Adrenal gland (tissue), 12 donors: ENCODE measurements around the gene CDK8. TPM values are rescaled to one million over a fixed set of nuclear protein-coding genes. Genes with fewer than 3 reads are reported as not detected.
A peak's percentile ranks its signal among the peaks of the same experiment; 100 is the strongest.

ENCODE experiments used
- DNase-seq, 7 donors: peaks; one replicate each; pipeline ENCODE4 v3.0.0-alpha.2; 2019 to 2020
- H3K27ac ChIP-seq, 5 donors: fragments of 200-600 bp; sonication (generic) in 4 of 5; 1 replicate in 3 of 5; 2 replicates in 2 of 5; pipeline versions ENCODE4 v1.5.1 to v1.8.0; 2016 to 2020; ENCODE audit warnings: mild to moderate bottlenecking in 1 of 5
- H3K27me3 ChIP-seq: fragments of 200-600 bp; 2 replicates; pipeline ENCODE4 v1.8.0; 2021
- H3K36me3 ChIP-seq, 2 donors: fragments of 200-600 bp; replicated peaks in 1 of 2; 1 replicate in 1 of 2; 2 replicates in 1 of 2; pipeline versions ENCODE4 v1.5.1 to v1.8.0; 2018 to 2022
- H3K4me1 ChIP-seq, 2 donors: fragments of 200-600 bp; replicated peaks in 1 of 2; 1 replicate in 1 of 2; 2 replicates in 1 of 2; pipeline versions ENCODE4 v1.5.1 to v1.8.0; 2018 to 2021
- H3K4me3 ChIP-seq, 4 donors: fragments of 200-600 bp; sonication (generic) in 3 of 4; one replicate each; pipeline ENCODE4 v1.5.1; 2016 to 2018
- H3K9me3 ChIP-seq, 3 donors: fragments of 200-600 bp; sonication (generic) in 1 of 3; replicated peaks in 1 of 3; 1 replicate in 2 of 3; 2 replicates in 1 of 3; pipeline versions ENCODE4 v1.5.1 to v1.8.0; 2016 to 2021
- CTCF ChIP-seq, 6 experiments: fragments of 450-650 bp in 4 of 6; fragments of 200-600 bp in 2 of 6; sonication (generic) in 1 of 6; IDR thresholded peaks; 1 replicate in 5 of 6; 2 replicates in 1 of 6; pipeline versions ENCODE4 v1.5.1 to v1.8.0; 2016 to 2021; ENCODE audit warnings: antibody characterized with exemption in 6 of 6, mild to moderate bottlenecking in 2 of 6, moderate library complexity in 1 of 6
- POLR2A ChIP-seq, 2 donors: fragments of 450-650 bp; IDR thresholded peaks; one replicate each; pipeline ENCODE4 v1.6.1; 2017; ENCODE audit warnings: antibody characterized with exemption in 2 of 2, mild to moderate bottlenecking in 2 of 2, moderate library complexity in 1 of 2
- WGBS, 4 donors: extraction: QIAGEN DNeasy Blood & Tissue Kit in 2 of 4; methylation state at CpG; one replicate each; pipeline versions ENCODE4 v1.1.5 to v1.1.7; 2013 to 2017; 5-methylcytosine and 5-hydroxymethylcytosine counted together
- intact Hi-C, 2 donors: fragments of 100-400 bp; cut with DNase I; formaldehyde crosslinking; loops; one replicate each; pipeline versions ENCODE4 v1.14.1 to v1.15.0; 2022 to 2023
- polyA plus RNA-seq, 3 donors: library from polyadenylated mRNA; stranded (reverse); fragments of 200-250 nt in 2 of 3; fragments of 350-450 nt in 1 of 3; fragmentation: Illumina TruSeq in 1 of 3; extraction: RNeasy Lipid Tissue Mini Kit (QIAGEN cat#74804) in 1 of 3; gene quantifications; one replicate each; pipeline ENCODE4 v1.2.3, GENCODE V29; 2013 to 2014
- total RNA-seq, 9 donors: library from RNA; depleted of rRNA in 4 of 9; stranded (reverse); fragments of >200 nt in 4 of 9; fragments of 120-200 nt in 1 of 9; fragmentation: NEBNext Ultra II Directional in 1 of 9; extraction: Animal tissue kit (Norgen Biotek cat#: 25700) in 1 of 9; gene quantifications; one replicate each; pipeline versions ENCODE4 v1.1.0 to v1.2.4, GENCODE V29; 2013 to 2023
- donor health status: healthy with polysubstance abuse.
- donor health status: Bipolar disorder and iron deficiency.
- donor health status: DM: yes; HTN: yes; CAD: no.
- donor health status: DM: no; HTN: no; CAD: no.
- donor health status: DM: no; HTN: no; CAD: no.
- donor health status: DM: yes; HTN: yes; CAD: no.

Gene CDK8
- total and polyA plus RNA-seq, 12 donors = 7.7 to 65.4 (median 11.3) TPM

GRCh38 chr13:26300140-26300539 lies 46.2 kb downstream of the CDK8 start:
- Histone ChIP-seq H3K36me3 (no peaks in the 10 kb centered on the region), H3K4me1 (peaks cover 0 to 11% of the 10 kb centered on the region in 2 donors)
- 74 to 81% (median 76%) methylated on average over 6 of the region's 6 CpGs for WGBS, 4 donors

GRCh38 chr13:26305676-26306075 lies 51.7 kb downstream of the CDK8 start:
- H3K4me3 ChIP-seq = no peak overlapping the region
- TF ChIP-seq CTCF (IDR thresholded peaks at IDR 0.05) = no peak
- no peak for TF ChIP-seq POLR2A (IDR thresholded peaks at IDR 0.05)
- H3K36me3 ChIP-seq = no peaks in the 10 kb centered on the region
- peaks cover 0 to 26% of the 10 kb centered on the region in 2 donors for H3K4me1 ChIP-seq
- WGBS, 4 donors = 81 to 91% (median 87%) methylated on average over 1 of the region's 1 CpG
- intact Hi-C loops = no loop called here
- no peak overlapping the region for H3K27ac ChIP-seq
- no peak for DNase-seq
- H3K27me3 ChIP-seq = no peaks in the 10 kb centered on the region
- no peaks in the 10 kb centered on the region for H3K9me3 ChIP-seq

More at GRCh38 chr13:26300140-26300539, 46.2 kb downstream of the CDK8 start:
- TF ChIP-seq POLR2A (IDR thresholded peaks at IDR 0.05) = no peak
- TF ChIP-seq CTCF (IDR thresholded peaks at IDR 0.05) = no peak
- no peaks in the 10 kb centered on the region for H3K9me3 ChIP-seq
- H3K4me3 ChIP-seq = no peak overlapping the region
- peak in 3 of 7 donors; percentile 16 to 25 (median 20) for DNase-seq
- no peak overlapping the region for H3K27ac ChIP-seq
- no peaks in the 10 kb centered on the region for H3K27me3 ChIP-seq
- intact Hi-C loops = no loop called here

GRCh38 chr13:26307701-26308100 lies 53.8 kb downstream of the CDK8 start:
- no peak for DNase-seq
- WGBS, 4 donors = 92 to 99% (median 96%) methylated on average over 1 of the region's 1 CpG
- intact Hi-C loops = no loop called here
- peaks cover 0 to 26% of the 10 kb centered on the region in 2 donors for H3K4me1 ChIP-seq
- H3K36me3 ChIP-seq = no peaks in the 10 kb centered on the region
- H3K4me3 ChIP-seq = no peak overlapping the region
- H3K9me3 ChIP-seq = no peaks in the 10 kb centered on the region
- no peak for TF ChIP-seq CTCF (IDR thresholded peaks at IDR 0.05)
- no peak for TF ChIP-seq POLR2A (IDR thresholded peaks at IDR 0.05)
- no peaks in the 10 kb centered on the region for H3K27me3 ChIP-seq
- no peak overlapping the region for H3K27ac ChIP-seq

- intact Hi-C loops = no loop called here
- Histone ChIP-seq H3K4me1 (peaks cover 0 to 26% of the 10 kb centered on the region in 2 donors), H3K9me3 (no peaks in the 10 kb centered on the region), H3K36me3 (no peaks in the 10 kb centered on the region), H3K27me3 (no peaks in the 10 kb centered on the region), H3K4me3 (no peak overlapping the region), H3K27ac (no peak overlapping the region)
- DNase-seq = no peak
- TF ChIP-seq POLR2A (IDR thresholded peaks at IDR 0.05) (no peak), CTCF (IDR thresholded peaks at IDR 0.05) (no peak)
Measured at GRCh38 chr13:26308250-26308649, 54.3 kb downstream of the CDK8 start.
